Measurements from ENCODE around the gene GSE1.

DNA sequence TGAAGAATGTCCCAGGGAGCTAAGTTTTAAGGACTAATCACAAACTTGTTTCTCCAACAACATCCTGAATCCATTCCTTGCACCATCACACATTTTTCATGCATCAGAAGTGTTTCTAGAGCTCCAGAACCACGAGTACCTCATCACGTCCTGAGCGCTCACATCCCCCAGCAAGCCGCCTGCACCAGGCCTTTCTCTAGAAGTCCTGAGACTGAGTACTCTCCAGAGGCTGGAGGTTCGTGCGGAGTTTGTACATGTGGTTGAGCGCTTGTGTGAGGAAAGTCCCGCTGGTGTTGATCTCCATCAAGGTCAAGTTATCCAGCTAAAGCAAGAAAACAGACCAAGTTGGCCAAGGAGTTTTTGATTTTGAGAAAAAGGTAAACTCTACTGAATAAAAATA lies 64.9 kb downstream of the GSE1 start:
- TF ChIP-seq EZH2 (IDR thresholded peaks at IDR 0.05; ENCODE audit: low read depth, unreplicated experiment) (no peak), EZH2phosphoT487 (IDR thresholded peaks at IDR 0.05; ENCODE audit: unreplicated experiment) (no peak), POLR2AphosphoS5 (IDR thresholded peaks at IDR 0.05; ENCODE audit: low read depth) (no peak), ZNF331 (CRISPR knock-in tag; IDR thresholded peaks at IDR 0.05; ENCODE audit: low read depth) (no peak), CREB1 (CRISPR knock-in tag; IDR thresholded peaks at IDR 0.05; ENCODE audit: low read depth) (no peak), JUNB (IDR thresholded peaks at IDR 0.05; ENCODE audit: unreplicated experiment) (no peak), NANOG (IDR thresholded peaks at IDR 0.05; ENCODE audit: borderline replicate concordance) (no peak), ZNF114 (CRISPR knock-in tag; IDR thresholded peaks at IDR 0.05) (no peak), ETS1 (IDR thresholded peaks at IDR 0.05) (no peak)
- TF ChIP-seq, protein P1, sequence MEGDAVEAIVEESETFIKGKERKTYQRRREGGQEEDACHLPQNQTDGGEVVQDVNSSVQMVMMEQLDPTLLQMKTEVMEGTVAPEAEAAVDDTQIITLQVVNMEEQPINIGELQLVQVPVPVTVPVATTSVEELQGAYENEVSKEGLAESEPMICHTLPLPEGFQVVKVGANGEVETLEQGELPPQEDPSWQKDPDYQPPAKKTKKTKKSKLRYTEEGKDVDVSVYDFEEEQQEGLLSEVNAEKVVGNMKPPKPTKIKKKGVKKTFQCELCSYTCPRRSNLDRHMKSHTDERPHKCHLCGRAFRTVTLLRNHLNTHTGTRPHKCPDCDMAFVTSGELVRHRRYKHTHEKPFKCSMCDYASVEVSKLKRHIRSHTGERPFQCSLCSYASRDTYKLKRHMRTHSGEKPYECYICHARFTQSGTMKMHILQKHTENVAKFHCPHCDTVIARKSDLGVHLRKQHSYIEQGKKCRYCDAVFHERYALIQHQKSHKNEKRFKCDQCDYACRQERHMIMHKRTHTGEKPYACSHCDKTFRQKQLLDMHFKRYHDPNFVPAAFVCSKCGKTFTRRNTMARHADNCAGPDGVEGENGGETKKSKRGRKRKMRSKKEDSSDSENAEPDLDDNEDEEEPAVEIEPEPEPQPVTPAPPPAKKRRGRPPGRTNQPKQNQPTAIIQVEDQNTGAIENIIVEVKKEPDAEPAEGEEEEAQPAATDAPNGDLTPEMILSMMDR (conservative IDR thresholded peaks at IDR 0.05; ENCODE audit: low read depth in 2 of 2): no peak
- TF ChIP-seq, protein P2, sequence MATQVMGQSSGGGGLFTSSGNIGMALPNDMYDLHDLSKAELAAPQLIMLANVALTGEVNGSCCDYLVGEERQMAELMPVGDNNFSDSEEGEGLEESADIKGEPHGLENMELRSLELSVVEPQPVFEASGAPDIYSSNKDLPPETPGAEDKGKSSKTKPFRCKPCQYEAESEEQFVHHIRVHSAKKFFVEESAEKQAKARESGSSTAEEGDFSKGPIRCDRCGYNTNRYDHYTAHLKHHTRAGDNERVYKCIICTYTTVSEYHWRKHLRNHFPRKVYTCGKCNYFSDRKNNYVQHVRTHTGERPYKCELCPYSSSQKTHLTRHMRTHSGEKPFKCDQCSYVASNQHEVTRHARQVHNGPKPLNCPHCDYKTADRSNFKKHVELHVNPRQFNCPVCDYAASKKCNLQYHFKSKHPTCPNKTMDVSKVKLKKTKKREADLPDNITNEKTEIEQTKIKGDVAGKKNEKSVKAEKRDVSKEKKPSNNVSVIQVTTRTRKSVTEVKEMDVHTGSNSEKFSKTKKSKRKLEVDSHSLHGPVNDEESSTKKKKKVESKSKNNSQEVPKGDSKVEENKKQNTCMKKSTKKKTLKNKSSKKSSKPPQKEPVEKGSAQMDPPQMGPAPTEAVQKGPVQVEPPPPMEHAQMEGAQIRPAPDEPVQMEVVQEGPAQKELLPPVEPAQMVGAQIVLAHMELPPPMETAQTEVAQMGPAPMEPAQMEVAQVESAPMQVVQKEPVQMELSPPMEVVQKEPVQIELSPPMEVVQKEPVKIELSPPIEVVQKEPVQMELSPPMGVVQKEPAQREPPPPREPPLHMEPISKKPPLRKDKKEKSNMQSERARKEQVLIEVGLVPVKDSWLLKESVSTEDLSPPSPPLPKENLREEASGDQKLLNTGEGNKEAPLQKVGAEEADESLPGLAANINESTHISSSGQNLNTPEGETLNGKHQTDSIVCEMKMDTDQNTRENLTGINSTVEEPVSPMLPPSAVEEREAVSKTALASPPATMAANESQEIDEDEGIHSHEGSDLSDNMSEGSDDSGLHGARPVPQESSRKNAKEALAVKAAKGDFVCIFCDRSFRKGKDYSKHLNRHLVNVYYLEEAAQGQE (IDR thresholded peaks at IDR 0.05; ENCODE audit: unreplicated experiment): no peak
- TF ChIP-seq, protein P3, sequence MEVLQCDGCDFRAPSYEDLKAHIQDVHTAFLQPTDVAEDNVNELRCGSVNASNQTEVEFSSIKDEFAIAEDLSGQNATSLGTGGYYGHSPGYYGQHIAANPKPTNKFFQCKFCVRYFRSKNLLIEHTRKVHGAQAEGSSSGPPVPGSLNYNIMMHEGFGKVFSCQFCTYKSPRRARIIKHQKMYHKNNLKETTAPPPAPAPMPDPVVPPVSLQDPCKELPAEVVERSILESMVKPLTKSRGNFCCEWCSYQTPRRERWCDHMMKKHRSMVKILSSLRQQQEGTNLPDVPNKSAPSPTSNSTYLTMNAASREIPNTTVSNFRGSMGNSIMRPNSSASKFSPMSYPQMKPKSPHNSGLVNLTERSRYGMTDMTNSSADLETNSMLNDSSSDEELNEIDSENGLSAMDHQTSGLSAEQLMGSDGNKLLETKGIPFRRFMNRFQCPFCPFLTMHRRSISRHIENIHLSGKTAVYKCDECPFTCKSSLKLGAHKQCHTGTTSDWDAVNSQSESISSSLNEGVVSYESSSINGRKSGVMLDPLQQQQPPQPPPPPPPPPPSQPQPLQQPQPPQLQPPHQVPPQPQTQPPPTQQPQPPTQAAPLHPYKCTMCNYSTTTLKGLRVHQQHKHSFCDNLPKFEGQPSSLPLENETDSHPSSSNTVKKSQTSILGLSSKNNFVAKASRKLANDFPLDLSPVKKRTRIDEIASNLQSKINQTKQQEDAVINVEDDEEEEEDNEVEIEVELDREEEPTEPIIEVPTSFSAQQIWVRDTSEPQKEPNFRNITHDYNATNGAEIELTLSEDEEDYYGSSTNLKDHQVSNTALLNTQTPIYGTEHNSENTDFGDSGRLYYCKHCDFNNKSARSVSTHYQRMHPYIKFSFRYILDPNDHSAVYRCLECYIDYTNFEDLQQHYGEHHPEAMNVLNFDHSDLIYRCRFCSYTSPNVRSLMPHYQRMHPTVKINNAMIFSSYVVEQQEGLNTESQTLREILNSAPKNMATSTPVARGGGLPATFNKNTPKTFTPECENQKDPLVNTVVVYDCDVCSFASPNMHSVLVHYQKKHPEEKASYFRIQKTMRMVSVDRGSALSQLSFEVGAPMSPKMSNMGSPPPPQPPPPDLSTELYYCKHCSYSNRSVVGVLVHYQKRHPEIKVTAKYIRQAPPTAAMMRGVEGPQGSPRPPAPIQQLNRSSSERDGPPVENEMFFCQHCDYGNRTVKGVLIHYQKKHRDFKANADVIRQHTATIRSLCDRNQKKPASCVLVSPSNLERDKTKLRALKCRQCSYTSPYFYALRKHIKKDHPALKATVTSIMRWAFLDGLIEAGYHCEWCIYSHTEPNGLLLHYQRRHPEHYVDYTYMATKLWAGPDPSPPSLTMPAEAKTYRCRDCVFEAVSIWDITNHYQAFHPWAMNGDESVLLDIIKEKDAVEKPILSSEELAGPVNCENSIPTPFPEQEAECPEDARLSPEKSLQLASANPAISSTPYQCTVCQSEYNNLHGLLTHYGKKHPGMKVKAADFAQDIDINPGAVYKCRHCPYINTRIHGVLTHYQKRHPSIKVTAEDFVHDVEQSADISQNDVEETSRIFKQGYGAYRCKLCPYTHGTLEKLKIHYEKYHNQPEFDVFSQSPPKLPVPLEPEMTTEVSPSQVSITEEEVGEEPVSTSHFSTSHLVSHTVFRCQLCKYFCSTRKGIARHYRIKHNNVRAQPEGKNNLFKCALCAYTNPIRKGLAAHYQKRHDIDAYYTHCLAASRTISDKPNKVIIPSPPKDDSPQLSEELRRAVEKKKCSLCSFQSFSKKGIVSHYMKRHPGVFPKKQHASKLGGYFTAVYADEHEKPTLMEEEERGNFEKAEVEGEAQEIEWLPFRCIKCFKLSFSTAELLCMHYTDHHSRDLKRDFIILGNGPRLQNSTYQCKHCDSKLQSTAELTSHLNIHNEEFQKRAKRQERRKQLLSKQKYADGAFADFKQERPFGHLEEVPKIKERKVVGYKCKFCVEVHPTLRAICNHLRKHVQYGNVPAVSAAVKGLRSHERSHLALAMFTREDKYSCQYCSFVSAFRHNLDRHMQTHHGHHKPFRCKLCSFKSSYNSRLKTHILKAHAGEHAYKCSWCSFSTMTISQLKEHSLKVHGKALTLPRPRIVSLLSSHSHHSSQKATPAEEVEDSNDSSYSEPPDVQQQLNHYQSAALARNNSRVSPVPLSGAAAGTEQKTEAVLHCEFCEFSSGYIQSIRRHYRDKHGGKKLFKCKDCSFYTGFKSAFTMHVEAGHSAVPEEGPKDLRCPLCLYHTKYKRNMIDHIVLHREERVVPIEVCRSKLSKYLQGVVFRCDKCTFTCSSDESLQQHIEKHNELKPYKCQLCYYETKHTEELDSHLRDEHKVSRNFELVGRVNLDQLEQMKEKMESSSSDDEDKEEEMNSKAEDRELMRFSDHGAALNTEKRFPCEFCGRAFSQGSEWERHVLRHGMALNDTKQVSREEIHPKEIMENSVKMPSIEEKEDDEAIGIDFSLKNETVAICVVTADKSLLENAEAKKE (CRISPR knock-in tag; IDR thresholded peaks at IDR 0.05): no peak
